ENCODE data around the gene TOM1L2.
"Not testable (repeated sequence)": the region's sequence is repeated elsewhere in the genome, so short reads cannot be mapped to it uniquely, and the experiment has no call there.

Gene TOM1L2

GRCh38 chr17:17814162-17815061 lies 157.8 kb downstream of the TOM1L2 start:
- ATAC-seq = no peak

DNA sequence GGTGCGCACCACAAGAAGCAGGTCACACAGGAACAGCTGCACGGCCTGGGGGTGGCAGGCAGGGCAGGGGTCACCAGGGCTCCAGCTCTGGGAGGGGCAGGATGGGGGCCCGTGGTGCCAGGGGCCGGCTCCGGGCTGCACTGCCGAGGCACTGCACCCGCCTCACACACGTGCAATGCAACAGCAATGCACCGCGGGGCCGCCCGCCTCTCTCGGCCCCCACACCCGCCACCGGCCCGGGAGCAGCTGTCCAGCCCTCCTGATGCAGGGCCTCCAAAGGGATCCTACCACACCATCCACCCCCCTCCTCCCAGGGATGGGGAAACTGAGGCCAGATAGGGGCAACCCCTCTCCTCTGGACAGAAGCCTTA lies 158.5 kb downstream of the TOM1L2 start:
- ATAC-seq = no peak

DNA sequence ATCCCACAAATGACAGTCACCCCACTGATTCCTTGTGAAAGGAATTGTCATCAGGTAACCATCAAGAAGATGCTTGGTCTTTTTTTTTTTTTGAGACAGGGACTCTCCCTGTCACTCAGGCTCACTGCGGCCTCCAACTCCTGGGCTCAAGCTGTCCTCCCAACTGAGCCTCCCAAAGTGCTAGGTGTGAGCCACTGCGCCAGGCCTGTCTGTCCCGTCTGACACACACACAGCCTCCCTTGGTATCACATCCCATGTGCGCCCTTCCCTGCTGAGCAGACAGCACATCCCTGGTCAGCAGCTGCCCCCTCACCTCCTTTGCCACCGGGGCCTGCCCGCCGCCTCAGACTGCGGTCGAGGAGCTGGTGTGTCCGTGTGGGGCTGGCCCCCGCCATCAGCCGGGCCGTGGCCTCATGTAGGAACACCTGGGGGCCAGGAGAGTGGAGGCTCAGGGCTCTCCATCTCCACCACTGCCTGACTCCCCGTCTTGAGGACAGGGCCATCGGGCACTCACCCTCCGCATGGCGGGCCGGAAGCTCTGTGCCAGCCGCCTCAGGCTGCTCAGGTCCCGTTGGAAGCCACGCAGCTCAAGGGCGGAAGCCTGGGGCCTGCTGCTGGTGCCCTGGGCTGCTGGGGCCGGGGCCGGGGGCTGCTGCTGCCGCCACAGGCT lies 159.0 kb downstream of the TOM1L2 start:
- no peak for ATAC-seq

DNA sequence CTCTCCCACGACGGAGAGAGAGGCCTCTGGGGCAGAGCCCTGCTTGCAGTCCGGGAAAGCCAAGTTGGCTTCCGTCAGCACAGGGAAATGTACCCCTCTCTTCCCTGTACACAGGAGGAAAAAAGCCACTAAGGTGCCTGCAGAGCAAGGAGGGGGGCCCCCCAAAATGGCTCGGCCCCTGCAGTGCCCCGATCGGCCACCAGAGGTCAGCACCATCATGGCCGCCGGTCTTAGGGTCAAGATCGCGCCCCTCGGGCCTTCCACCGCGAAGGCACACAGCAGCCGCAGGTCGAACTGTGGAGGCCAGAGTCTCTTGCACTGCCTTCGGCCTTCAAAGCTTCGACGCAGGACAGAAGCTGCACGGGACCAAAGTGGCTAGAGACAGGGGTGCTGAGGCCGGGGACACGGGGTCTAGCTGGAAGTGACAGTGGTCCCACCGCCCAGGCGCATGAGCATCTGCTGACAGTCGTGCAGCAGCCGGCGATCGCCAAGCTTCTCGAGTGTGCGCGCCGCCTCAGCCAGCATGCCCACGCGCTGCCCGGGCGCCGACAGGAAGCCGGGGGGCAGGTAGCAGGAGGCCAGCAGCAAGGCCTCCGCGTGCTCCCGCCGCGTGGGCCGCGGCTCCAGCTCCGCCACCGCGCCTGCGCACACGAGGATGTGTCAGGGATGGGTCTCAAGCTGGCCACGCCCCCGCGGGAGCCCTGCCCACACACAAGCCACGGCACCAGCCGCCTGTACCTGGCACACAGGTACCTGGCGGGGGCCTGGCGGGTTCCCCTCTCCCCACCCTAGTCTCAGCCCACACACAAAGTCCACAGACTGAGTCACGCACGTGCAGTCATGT lies 159.8 kb downstream of the TOM1L2 start:
- peak; percentile 55 to 56 for ATAC-seq

DNA sequence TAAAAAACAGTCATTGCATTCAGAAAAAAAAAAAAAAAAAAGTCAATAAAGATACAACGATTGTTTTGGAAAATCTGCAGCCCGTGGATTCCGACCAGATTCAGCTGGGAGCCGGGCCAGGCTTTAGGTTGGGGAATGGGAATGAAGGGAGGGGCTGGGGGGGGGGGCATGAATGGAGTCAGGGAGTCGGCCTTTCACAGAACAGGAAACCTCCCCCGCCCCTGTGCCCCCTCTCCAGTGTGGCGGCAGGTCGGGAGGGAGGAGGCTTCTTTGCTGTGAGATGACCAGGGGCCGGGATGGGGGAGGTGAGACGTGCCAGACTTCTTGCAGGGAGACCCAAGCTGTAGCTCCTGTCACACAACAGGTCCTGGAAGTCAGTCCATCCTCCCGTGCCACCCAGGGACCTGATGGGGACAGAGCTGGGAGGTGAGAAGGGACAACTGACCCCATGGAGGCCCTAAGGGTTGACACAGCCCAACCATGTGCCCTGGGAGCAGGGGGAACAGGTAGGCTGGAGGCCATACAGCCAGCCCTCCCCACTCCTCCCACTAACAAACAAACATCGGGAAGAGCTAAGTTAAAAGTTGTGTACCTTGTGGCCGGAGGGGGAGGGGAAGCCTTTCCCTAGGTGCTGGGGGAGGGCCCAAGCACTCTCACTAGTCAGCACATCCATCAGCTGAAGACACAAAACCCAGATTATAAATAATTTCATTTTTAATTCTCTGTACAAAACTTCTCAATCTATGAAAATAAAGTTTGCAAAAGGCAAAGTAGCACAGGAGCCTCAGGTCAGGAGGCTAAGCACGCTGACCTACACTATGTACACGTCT lies 160.6 kb downstream of the TOM1L2 start:
- ATAC-seq = no peak

GRCh38 chr17:17810895-17811248 lies 161.3 kb downstream of the TOM1L2 start:
- ATAC-seq = no peak

GRCh38 chr17:17810084-17810894 lies 161.9 kb downstream of the TOM1L2 start:
- no peak for ATAC-seq

GRCh38 chr17:17809531-17810083 lies 162.6 kb downstream of the TOM1L2 start:
- ATAC-seq = no peak

- ATAC-seq = no peak
Measured at GRCh38 chr17:17808706-17809432, 163.3 kb downstream of the TOM1L2 start.

- not testable (repeated sequence) for ATAC-seq
Measured at GRCh38 chr17:17808200-17808599, 164.0 kb downstream of the TOM1L2 start.

DNA sequence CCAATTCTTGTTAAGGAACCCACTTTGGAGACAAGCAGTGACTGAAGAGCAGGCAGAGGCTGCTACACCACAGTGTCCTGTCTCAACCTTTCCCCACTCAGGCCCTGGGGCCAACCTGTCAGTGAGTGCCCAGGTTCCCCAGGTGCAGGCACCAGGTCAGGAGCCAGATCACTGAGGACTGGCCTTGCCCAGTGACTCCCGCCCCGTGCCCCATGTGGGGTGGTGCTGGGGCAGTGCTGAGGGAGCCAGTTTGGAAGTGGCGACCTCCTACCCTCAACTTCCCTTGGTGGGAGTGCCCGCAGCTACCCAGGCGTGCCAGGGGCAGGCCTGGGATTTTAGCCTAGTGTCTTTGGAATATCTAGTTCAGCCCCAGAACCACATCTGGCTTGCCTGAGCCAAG lies 164.8 kb downstream of the TOM1L2 start:
- ATAC-seq = no peak

DNA sequence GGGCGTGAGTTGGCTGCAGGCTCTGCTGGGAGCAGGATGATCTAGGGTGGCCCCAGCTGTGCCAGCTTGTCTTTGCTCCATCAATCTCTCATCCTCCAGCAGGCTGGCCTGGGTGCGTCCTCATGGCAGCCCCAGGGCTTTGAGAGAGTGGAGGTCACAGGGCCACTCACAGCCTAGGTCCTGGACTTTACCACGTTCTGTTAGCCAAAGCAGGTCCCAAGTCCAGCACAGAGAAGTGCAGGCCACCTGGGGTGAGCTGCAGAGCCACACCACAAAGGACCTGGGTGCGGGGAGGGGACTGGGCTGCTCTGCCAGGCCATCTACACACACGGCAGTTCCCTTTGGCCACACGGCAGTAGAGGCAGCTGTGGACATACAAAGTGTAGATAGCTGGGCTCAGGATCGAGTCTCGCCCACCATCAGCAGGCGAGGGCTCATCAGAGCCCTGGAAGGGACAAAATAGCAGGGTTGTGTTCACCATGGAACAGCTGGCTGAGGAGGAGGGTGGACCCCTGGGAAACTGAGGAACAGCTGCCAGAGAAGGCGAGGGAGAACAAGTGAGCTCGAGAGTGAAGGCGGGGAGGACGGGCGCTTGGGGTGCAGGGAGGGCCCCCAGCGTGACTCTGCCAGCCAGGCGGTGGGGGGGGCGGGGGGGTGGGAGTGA lies 165.5 kb downstream of the TOM1L2 start:
- no peak for ATAC-seq

GRCh38 chr17:17806035-17806434 lies 166.2 kb downstream of the TOM1L2 start:
- no peak for ATAC-seq

DNA sequence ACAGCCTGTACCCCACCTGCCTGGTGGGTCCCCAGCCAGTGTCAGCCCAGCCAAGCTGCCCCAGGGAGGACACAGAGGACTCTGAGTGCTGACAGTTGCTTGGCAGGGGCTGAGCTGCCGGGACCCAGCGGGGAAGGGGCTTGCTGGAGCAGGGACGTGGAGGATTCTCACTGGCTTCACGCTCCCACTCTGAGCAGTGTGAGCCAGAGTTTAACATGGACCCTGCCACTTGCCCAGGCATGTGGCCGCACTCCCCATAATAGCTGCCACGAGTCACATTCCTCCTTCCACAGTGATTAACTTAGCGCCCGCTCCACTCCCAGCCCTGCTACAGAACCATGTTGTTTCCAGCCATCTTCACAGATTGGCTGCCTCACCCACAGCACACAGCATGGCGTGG lies 166.6 kb downstream of the TOM1L2 start:
- no peak for ATAC-seq

- ATAC-seq = no peak
Measured at GRCh38 chr17:17804007-17804406, 168.2 kb downstream of the TOM1L2 start.

DNA sequence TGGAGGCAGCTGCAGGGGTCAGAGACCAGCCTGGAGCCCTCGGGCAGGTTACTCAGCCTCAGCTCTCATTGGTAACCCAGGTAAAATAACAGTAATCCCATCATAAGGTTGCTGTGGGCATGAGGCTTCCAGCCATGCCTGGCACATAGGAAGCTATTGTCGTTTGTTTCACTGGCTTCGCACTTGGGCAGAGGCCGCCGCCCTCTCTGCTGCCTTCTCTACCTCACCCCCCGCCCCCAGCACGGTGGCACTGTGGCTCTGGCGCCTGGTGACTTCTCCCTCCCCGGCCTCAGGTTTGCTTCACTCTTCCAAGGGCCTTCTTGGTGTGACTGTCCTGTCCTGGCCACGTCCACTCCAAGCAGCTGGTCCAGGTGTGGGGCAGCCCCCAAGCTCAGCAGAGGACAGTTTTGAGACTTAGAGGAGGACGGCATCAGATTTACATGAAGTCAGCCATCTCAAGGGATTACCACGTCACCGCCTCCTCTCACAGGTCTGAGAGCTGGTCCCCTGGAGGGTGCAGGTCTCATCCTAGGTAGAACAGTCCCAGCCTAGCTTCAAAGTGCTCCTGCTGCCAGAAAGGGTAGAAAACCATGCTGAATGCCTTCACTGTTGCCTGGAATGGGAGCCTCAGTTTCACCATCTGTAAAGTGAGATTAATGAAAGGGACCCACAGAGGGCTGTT lies 170.3 kb downstream of the TOM1L2 start:
- ATAC-seq = no peak

GRCh38 chr17:17800504-17801021 lies 171.6 kb downstream of the TOM1L2 start:
- no peak for ATAC-seq

DNA sequence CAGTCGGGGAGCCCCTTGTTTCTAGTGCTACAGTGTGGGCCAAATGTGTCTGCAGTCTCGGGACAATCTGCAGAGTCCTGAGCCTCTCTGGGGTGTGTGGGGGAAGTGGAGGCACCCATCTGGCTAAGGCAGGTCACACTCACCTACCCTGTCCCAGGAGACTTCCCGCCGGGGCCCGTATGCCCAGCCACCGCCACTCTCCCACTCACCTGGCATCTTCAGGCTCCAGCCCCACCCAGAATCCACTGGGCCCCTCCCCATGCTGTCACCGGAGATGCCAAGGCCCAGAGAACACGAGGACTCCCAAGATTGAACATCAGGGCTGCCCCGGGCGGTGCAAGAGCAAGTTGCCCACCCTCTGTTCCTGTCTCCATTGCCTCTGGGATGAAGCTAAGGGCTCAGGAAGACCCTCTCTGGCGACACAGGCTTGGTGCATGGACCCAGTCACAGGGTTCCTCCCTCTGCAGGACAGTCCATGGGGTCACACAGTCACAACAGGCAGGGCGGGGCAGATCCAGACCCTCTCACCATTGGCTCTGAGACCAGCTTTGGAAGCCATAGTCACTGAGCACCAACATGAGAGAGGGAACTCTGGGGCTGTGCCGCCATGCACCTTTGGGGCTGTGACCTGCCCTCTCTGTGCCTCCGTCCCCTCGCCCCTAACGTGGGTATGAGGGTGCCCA lies 173.5 kb downstream of the TOM1L2 start:
- ATAC-seq = no peak

Data from activated CD4-positive, CD25-positive, alpha-beta regulatory T cell treated with anti-CD3 and anti-CD28 coated beads, Interleukin-2, amount 50 U/mL, for 24 hours (primary cell).